ENCODE results near the gene GGA1. TPM values are rescaled to one million over a fixed set of nuclear protein-coding genes. Genes with fewer than 3 reads are reported as not detected.

GGA1 gene
- total RNA-seq, 1 experiment from 2014 or later, result 99.2 TPM

DNA sequence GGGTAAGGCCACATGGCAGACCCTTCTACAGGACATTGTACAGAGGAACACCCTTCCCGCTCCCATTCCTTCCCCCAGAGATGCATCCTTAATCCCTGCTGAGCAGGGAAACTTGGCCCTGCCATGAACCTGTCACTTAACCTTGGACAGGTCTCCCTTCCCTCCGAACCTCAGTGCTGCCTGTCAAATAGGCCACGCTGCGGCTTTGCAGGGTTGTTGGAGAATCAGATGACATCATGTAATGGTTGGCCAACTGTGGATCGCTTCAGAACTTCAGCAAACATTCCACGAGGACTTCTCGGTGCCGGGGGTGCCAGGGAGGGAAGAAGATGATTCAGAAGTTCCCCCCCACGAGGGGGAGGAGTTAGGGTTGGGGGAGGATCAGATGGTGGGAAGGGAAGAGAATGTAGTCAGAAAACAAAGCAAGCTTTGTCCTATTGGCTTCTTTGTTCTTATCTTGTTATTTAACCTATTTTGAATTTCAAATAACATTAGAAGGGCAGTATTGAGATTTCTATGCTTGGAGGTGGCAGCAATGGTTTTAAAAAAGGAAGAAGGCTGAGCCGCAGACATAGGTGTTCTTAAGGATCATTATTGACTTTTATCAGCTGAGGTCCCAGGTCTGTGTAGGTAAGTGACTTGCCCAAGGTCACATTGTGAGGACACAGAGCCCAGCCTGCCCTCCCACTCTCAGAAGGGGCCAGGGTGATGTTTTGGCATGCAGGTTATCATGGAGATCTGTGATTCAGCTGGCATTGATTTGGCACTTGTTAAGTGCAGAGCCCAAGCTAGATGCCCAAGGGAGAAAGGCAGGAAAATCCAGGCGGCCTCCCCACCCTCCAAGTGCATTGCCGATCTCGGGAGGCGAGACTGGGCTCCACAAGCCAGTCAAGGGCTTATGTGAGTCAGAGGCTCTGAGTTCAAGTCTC, 45.2 kb upstream of the GGA1 start:
- BruUV-seq (replicated peaks), result no TSS peak
- POLR2A ChIA-PET (ENCODE audit: unreplicated experiment), result interaction anchor here (0.6 kb wide), 1 partner anchor 95 kb away, joined by 4 read pairs; no protein-coding TSS in a partner anchor
- H4K20me1 ChIP-seq (ENCODE audit: insufficient read depth), result peaks cover 41% of the 10 kb centered on the region
- no peak overlapping the region for H2AFZ ChIP-seq
- intact Hi-C loops (cut with micrococcal nuclease; ENCODE audit: unreplicated experiment), result no loop called here
- H3K4me3 ChIP-seq, result peak overlapping the region; percentile 95; the same call in 1 of the 2 replicates
- CTCF ChIA-PET, result interaction anchor here (0.6 to 4.9 kb wide), 7 partner anchors 13 to 91 kb away, joined by 3 to 52 read pairs (median 6); no protein-coding TSS in a partner anchor
- H3K9me3 ChIP-seq (ENCODE audit: insufficient read depth, low read depth), result no peaks in the 10 kb centered on the region
- peak; percentile 88 to 94 for DNase-seq
- H3F3A ChIP-seq (ENCODE audit: insufficient read depth, low read depth), result peaks cover 59% of the 10 kb centered on the region
- peaks cover 70% of the 10 kb centered on the region for H3K79me2 ChIP-seq (ENCODE audit: low read depth)
- H3K27me3 ChIP-seq (ENCODE audit: insufficient read depth, low read depth), result no peaks in the 10 kb centered on the region
- H3K36me3 ChIP-seq (ENCODE audit: low read depth), result peaks cover 13% of the 10 kb centered on the region; the same call in 1 of the 2 replicates
- peaks cover 73% of the 10 kb centered on the region for H3K4me1 ChIP-seq (replicated peaks; ENCODE audit: insufficient read depth)
- no peaks in the 10 kb centered on the region for H3K9me2 ChIP-seq (ENCODE audit: insufficient read depth)
- H3K4me2 ChIP-seq, result peak overlapping the region; percentile 85
- no peak for TF ChIP-seq EZH2 (IDR thresholded peaks at IDR 0.05; ENCODE audit: low read depth)
- TF ChIP-seq, protein P1, sequence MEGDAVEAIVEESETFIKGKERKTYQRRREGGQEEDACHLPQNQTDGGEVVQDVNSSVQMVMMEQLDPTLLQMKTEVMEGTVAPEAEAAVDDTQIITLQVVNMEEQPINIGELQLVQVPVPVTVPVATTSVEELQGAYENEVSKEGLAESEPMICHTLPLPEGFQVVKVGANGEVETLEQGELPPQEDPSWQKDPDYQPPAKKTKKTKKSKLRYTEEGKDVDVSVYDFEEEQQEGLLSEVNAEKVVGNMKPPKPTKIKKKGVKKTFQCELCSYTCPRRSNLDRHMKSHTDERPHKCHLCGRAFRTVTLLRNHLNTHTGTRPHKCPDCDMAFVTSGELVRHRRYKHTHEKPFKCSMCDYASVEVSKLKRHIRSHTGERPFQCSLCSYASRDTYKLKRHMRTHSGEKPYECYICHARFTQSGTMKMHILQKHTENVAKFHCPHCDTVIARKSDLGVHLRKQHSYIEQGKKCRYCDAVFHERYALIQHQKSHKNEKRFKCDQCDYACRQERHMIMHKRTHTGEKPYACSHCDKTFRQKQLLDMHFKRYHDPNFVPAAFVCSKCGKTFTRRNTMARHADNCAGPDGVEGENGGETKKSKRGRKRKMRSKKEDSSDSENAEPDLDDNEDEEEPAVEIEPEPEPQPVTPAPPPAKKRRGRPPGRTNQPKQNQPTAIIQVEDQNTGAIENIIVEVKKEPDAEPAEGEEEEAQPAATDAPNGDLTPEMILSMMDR (conservative IDR thresholded peaks at IDR 0.05), result no peak
- H3K27ac ChIP-seq, result peak overlapping the region; percentile 82

DNA sequence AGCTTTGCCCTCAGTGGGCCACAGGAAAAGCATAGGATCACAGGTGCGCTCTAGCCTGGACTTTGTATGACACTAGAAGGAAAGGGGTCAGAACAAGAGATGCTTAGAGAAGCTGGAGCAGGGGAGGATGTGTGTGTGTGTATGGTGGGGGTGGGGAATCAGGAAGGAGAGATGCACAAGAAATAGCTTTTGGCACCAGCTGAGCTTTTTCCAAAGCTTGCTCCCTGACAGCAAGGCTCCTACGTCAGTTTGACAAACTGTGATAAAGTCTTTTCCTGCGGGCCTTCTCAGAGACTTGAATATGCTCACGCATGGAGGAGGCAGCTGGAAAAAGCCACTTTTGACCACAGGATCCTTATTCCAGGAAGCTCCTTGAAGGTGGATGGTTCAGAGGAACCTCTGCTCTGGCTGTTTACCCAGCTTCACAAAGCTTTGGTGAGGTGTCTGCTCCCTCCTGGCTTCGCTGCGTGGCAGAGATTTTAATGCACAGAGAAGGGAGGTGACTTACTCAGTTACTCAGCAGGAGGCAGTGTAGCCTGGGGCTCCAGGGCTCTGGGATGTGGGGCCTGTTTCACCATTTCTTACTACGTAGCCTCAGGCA, 44.4 kb upstream of the GGA1 start:
- no TSS peak for BruUV-seq (replicated peaks)
- Histone ChIP-seq H2AFZ (no peak overlapping the region), H3K79me2 (ENCODE audit: low read depth) (peaks cover 70% of the 10 kb centered on the region), H3F3A (ENCODE audit: insufficient read depth, low read depth) (peaks cover 65% of the 10 kb centered on the region), H3K27ac (peak overlapping the region; percentile 82), H4K20me1 (ENCODE audit: insufficient read depth) (peaks cover 41% of the 10 kb centered on the region), H3K4me1 (replicated peaks; ENCODE audit: insufficient read depth) (peaks cover 80% of the 10 kb centered on the region), H3K36me3 (ENCODE audit: low read depth) (peaks cover 13% of the 10 kb centered on the region; the same call in 1 of the 2 replicates), H3K9me2 (ENCODE audit: insufficient read depth) (no peaks in the 10 kb centered on the region), H3K9me3 (ENCODE audit: insufficient read depth, low read depth) (no peaks in the 10 kb centered on the region), H3K4me2 (peak overlapping the region; percentile 85), H3K27me3 (ENCODE audit: insufficient read depth, low read depth) (no peaks in the 10 kb centered on the region), H3K4me3 (peak overlapping the region; percentile 95; the same call in 1 of the 2 replicates)
- ChIA-PET CTCF (interaction anchor here (0.6 to 4.9 kb wide), 6 partner anchors 14 to 92 kb away, joined by 3 to 52 read pairs (median 10); no protein-coding TSS in a partner anchor), POLR2A (ENCODE audit: unreplicated experiment) (interaction anchor here (0.6 kb wide), 1 partner anchor 10 kb away, joined by 19 read pairs; no protein-coding TSS in a partner anchor)
- intact Hi-C loops (cut with micrococcal nuclease; ENCODE audit: unreplicated experiment), result no loop called here
- TF ChIP-seq EZH2 (IDR thresholded peaks at IDR 0.05; ENCODE audit: low read depth), result no peak
- TF ChIP-seq, protein P1 (conservative IDR thresholded peaks at IDR 0.05), result no peak
- no peak for DNase-seq

DNA sequence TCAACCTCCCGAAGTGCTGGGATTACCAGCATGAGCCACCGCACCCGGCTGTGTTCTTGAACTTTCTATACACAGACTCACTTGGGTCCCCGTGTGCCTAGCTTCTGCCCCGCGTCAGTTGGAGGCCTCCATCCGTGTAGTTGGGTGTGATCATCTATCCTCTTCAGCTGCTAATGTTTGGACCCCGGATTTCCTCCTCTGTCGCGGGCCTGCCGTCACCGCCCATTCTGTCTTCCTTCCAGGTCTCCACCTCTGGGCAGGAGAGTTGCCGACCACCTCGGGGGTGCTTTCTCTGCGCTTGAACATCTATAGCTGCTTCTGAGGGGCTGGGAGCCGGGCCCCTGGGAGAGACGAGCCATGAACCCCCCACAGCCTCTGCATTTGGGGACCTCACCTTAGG, 42.8 kb upstream of the GGA1 start:
- no peaks in the 10 kb centered on the region for H3K27me3 ChIP-seq (ENCODE audit: insufficient read depth, low read depth)
- no peaks in the 10 kb centered on the region for H3K9me2 ChIP-seq (ENCODE audit: insufficient read depth)
- H3F3A ChIP-seq (ENCODE audit: insufficient read depth, low read depth), result peaks cover 81% of the 10 kb centered on the region
- peaks cover 13% of the 10 kb centered on the region; the same call in 1 of the 2 replicates for H3K36me3 ChIP-seq (ENCODE audit: low read depth)
- ChIA-PET POLR2A (ENCODE audit: unreplicated experiment) (interaction anchor here (0.6 kb wide), 1 partner anchor 331 kb away, joined by 3 read pairs; no protein-coding TSS in a partner anchor), CTCF (interaction anchor here (1.3 to 4.9 kb wide), 2 partner anchors 20 to 36 kb away, joined by 8 to 52 read pairs; no protein-coding TSS in a partner anchor)
- intact Hi-C loops (cut with micrococcal nuclease; ENCODE audit: unreplicated experiment), result loop anchor here (5.0 kb wide), 2 partner anchors 109 to 249 kb away; no protein-coding TSS in a partner anchor
- no peak overlapping the region for H3K4me3 ChIP-seq
- peaks cover 66% of the 10 kb centered on the region for H3K79me2 ChIP-seq (ENCODE audit: low read depth)
- H3K4me1 ChIP-seq (replicated peaks; ENCODE audit: insufficient read depth), result peaks cover 89% of the 10 kb centered on the region
- DNase-seq, result no peak
- peak overlapping the region; percentile 81 for H3K27ac ChIP-seq
- peak overlapping the region; percentile 39; the same call in 1 of the 2 replicates for H3K4me2 ChIP-seq
- peaks cover 47% of the 10 kb centered on the region for H4K20me1 ChIP-seq (ENCODE audit: insufficient read depth)
- BruUV-seq (replicated peaks), result no TSS peak
- no peak overlapping the region for H2AFZ ChIP-seq
- no peak for TF ChIP-seq EZH2 (IDR thresholded peaks at IDR 0.05; ENCODE audit: low read depth)
- TF ChIP-seq, protein P1 (conservative IDR thresholded peaks at IDR 0.05), result no peak
- H3K9me3 ChIP-seq (ENCODE audit: insufficient read depth, low read depth), result no peaks in the 10 kb centered on the region

All from PC-9 (cell line).